Hindlimb muscle (tissue), 1 donor: ENCODE data around the gene LIN7B. TPM values are rescaled to one million over a fixed set of nuclear protein-coding genes. Genes with fewer than 3 reads are reported as not detected.

Experiments used
- polyA plus RNA-seq: library from polyadenylated mRNA; unstranded; fragments of 120-200 nt; gene quantifications from one replicate; pipeline ENCODE4 v1.2.1, GENCODE V29; 2013; ENCODE audit not compliant: insufficient read length

The LIN7B gene
- polyA plus RNA-seq, 1 donor: 13.4 TPM

Other genes with a start within 250 kb of the LIN7B start
- gene PLEKHA4, start 245.8 kb upstream of the LIN7B start, polyA plus RNA-seq: 40.4 TPM
- gene PPP1R15A, start 241.9 kb upstream of the LIN7B start, polyA plus RNA-seq: 59.4 TPM
- gene TULP2, start 215.6 kb upstream of the LIN7B start, polyA plus RNA-seq: not detected
- 175 TPM for gene NUCB1, start 214.1 kb upstream of the LIN7B start, polyA plus RNA-seq
- 0.93 TPM for gene DHDH, start 180.7 kb upstream of the LIN7B start, polyA plus RNA-seq
- gene BAX, start 159.5 kb upstream of the LIN7B start, polyA plus RNA-seq: 39.3 TPM
- gene FTL, start 149.1 kb upstream of the LIN7B start, polyA plus RNA-seq: 701 TPM
- 108 TPM for gene GYS1, start 121.1 kb upstream of the LIN7B start, polyA plus RNA-seq
- 61.0 TPM for gene RUVBL2, start 120.5 kb upstream of the LIN7B start, polyA plus RNA-seq
- gene LHB, start 97.3 kb upstream of the LIN7B start, polyA plus RNA-seq: not detected
- gene CGB3, start 90.0 kb upstream of the LIN7B start, polyA plus RNA-seq: not detected
- not detected for gene CGB2, start 82.5 kb upstream of the LIN7B start, polyA plus RNA-seq
- not detected for gene CGB1, start 77.5 kb upstream of the LIN7B start, polyA plus RNA-seq
- gene CGB5, start 70.5 kb upstream of the LIN7B start, polyA plus RNA-seq: not detected
- gene CGB8, start 65.3 kb upstream of the LIN7B start, polyA plus RNA-seq: not detected
- 2.3 TPM for gene CGB7, start 56.6 kb upstream of the LIN7B start, polyA plus RNA-seq
- gene NTF4, start 49.6 kb upstream of the LIN7B start, polyA plus RNA-seq: 5.8 TPM
- 9.8 TPM for gene KCNA7, start 41.7 kb upstream of the LIN7B start, polyA plus RNA-seq
- gene SNRNP70, start 28.9 kb upstream of the LIN7B start, polyA plus RNA-seq: 259 TPM
- gene C19orf73, start 4.8 kb downstream of the LIN7B start, polyA plus RNA-seq: 0.54 TPM
- 10.0 TPM for gene PPFIA3, start 5.2 kb downstream of the LIN7B start, polyA plus RNA-seq
- gene HRC, start 41.0 kb downstream of the LIN7B start, polyA plus RNA-seq: 187 TPM
- 49.4 TPM for gene TRPM4, start 43.4 kb downstream of the LIN7B start, polyA plus RNA-seq
- gene SLC6A16, start 210.8 kb downstream of the LIN7B start, polyA plus RNA-seq: 1.9 TPM
- gene CD37, start 221.0 kb downstream of the LIN7B start, polyA plus RNA-seq: 18.5 TPM
- 72.1 TPM for gene TEAD2, start 248.0 kb downstream of the LIN7B start, polyA plus RNA-seq
- gene DKKL1, start 249.5 kb downstream of the LIN7B start, polyA plus RNA-seq: 2.4 TPM